A549 (cell line): ENCODE data around the gene TMEM271. TPM values are rescaled to one million over a fixed set of nuclear protein-coding genes. Genes with fewer than 3 reads are reported as not detected.

Experiments used
- ATAC-seq, 2 experiments: fragments of 200-7000 bp in 1 of 2; fragments of >200 bp in 1 of 2; cut with Nextera tagmentation in 1 of 2; cut with Tn5 transposase in 1 of 2; 3 replicates each; pipeline versions ENCODE4 v1.8.0 to v1.9.1; 2018 to 2020; ENCODE audit warnings: mild to moderate bottlenecking in 1 of 2, moderate library complexity in 1 of 2
- CTCF ChIA-PET: fragments of 300-600 bp; sonication (Branson Sonifier 250); formaldehyde crosslinking; extraction: SDS; loops from one replicate; lab custom pipeline; 2021; ENCODE audit warnings: antibody characterized with exemption, inconsistent platforms; lab: Yijun Ruan, JAX
- POLR2A ChIA-PET: fragments of 350-600 bp; formaldehyde crosslinking; extraction: SDS; loops from one replicate; lab custom pipeline; 2021; ENCODE audit warnings: antibody characterized with exemption, inconsistent platforms; lab: Yijun Ruan, JAX
- DNase-seq, 2 experiments: peaks; one replicate each; pipeline versions ENCODE4 v3.0.0 to v3.0.0-alpha.2; 2011 to 2016; ENCODE audit warnings: low read depth in 1 of 2, low spot score in 1 of 2
- FAIRE-seq: peaks from 2 replicates; lab custom pipeline; 2011; peaks lifted over from hg19 to GRCh38; lab: Jason Lieb, UNC
- H3K27ac ChIP-seq, 2 experiments: fragments of >200 bp; sonication (Bioruptor Twin); formaldehyde crosslinking; 3 replicates each; pipeline ENCODE4 v1.5.1; 2016 to 2017
- H3K4me1 ChIP-seq: fragments of >200 bp; sonication (Bioruptor Twin); formaldehyde crosslinking; 3 replicates; pipeline ENCODE4 v1.6.1; 2016
- H3K4me2 ChIP-seq: fragments of >200 bp; sonication (Bioruptor Twin); formaldehyde crosslinking; 3 replicates; pipeline ENCODE4 v1.6.1; 2016
- H3K4me3 ChIP-seq: fragments of >200 bp; sonication (Bioruptor Twin); formaldehyde crosslinking; 3 replicates; pipeline ENCODE4 v1.5.1; 2016
- H3K9me3 ChIP-seq: fragments of >200 bp; sonication (Bioruptor Twin); formaldehyde crosslinking; 3 replicates; pipeline ENCODE4 v1.6.1; 2016
- BHLHE40 ChIP-seq: IDR thresholded peaks from 2 replicates; pipeline ENCODE4 v1.6.1; 2012; ENCODE audit warnings: low read depth, low read length, inconsistent platforms
- CBX8 ChIP-seq: fragments of 200-600 bp; sonication (generic); IDR thresholded peaks from 2 replicates; pipeline ENCODE4 v1.6.1; 2016
- CHD2 ChIP-seq: fragments of 150-350 bp; IDR thresholded peaks from 2 replicates; pipeline ENCODE4 v1.6.1; 2014; ENCODE audit warnings: low read length; ENCODE audit not compliant: partially characterized antibody
- CHD4 ChIP-seq: fragments of 200-600 bp; sonication (generic); IDR thresholded peaks from 2 replicates; pipeline ENCODE4 v1.6.1; 2016; ENCODE audit warnings: antibody characterized with exemption, mild to moderate bottlenecking, borderline replicate concordance
- EHMT2 ChIP-seq: fragments of 200-600 bp; sonication (generic); IDR thresholded peaks from 2 replicates; pipeline ENCODE4 v1.6.1; 2016; ENCODE audit warnings: antibody characterized with exemption, low read depth, mild to moderate bottlenecking, moderate library complexity
- FOSB ChIP-seq: fragments of 250-450 bp; sonication (Bioruptor Pico); IDR thresholded peaks from 2 replicates; pipeline ENCODE4 v1.5.0; 2020; ENCODE audit warnings: mild to moderate bottlenecking, moderate library complexity
- FOXS1 ChIP-seq: fragments of 250-450 bp; sonication (Bioruptor Pico); IDR thresholded peaks from 2 replicates; pipeline ENCODE4 v1.5.0; 2020; ENCODE audit warnings: mild to moderate bottlenecking, moderate library complexity
- HOXB13 ChIP-seq: fragments of 250-450 bp; sonication (Bioruptor Pico); IDR thresholded peaks from 2 replicates; pipeline ENCODE4 v1.5.0; 2020; ENCODE audit warnings: low read depth, mild to moderate bottlenecking, moderate library complexity
- HOXB5 ChIP-seq: fragments of 250-450 bp; sonication (Bioruptor Pico); IDR thresholded peaks from 2 replicates; pipeline ENCODE4 v1.5.0; 2020; ENCODE audit warnings: mild to moderate bottlenecking, moderate library complexity
- JUN ChIP-seq, 2 experiments: fragments of >200 bp; sonication (Bioruptor Twin); formaldehyde crosslinking; IDR thresholded peaks; 2 replicates in 1 of 2; 3 replicates in 1 of 2; pipeline ENCODE4 v1.6.1; 2016 to 2017
- JUNB ChIP-seq: fragments of >200 bp; sonication (Bioruptor Twin); formaldehyde crosslinking; IDR thresholded peaks from 2 replicates; pipeline ENCODE4 v1.6.1; 2016
- KDM1A ChIP-seq: fragments of 200-600 bp; sonication (generic); IDR thresholded peaks from 2 replicates; pipeline ENCODE4 v1.6.1; 2016; ENCODE audit warnings: low read depth, mild to moderate bottlenecking
- KDM5A ChIP-seq: fragments of 200-600 bp; sonication (generic); IDR thresholded peaks from 2 replicates; pipeline ENCODE4 v1.6.1; 2016; ENCODE audit warnings: antibody characterized with exemption, mild to moderate bottlenecking
- NFE2L2 ChIP-seq: fragments of 150-350 bp; conservative IDR thresholded peaks from 2 replicates; pipeline ENCODE4 v1.6.1; 2014; ENCODE audit warnings: low read length
- RCOR1 ChIP-seq: fragments of 150-350 bp; IDR thresholded peaks from 2 replicates; pipeline ENCODE4 v1.6.1; 2014; ENCODE audit warnings: antibody characterized with exemption, low read length, low read depth
- RNF2 ChIP-seq: fragments of 200-600 bp; sonication (generic); IDR thresholded peaks from 2 replicates; pipeline ENCODE4 v1.6.1; 2016; ENCODE audit warnings: low read depth, mild to moderate bottlenecking, antibody characterized with exemption, moderate library complexity, borderline replicate concordance
- SMC3 ChIP-seq: fragments of >200 bp; sonication (Bioruptor Twin); formaldehyde crosslinking; IDR thresholded peaks from 3 replicates; pipeline ENCODE4 v1.6.1; 2018; ENCODE audit warnings: inconsistent platforms
- TP53 ChIP-seq: fragments of 250-450 bp; sonication (Bioruptor Pico); IDR thresholded peaks from 2 replicates; pipeline ENCODE4 v1.5.0; 2021; ENCODE audit warnings: mild to moderate bottlenecking, moderate library complexity
- ZFP36 ChIP-seq: fragments of 450-650 bp; IDR thresholded peaks from 2 replicates; pipeline ENCODE4 v1.6.1; 2014; ENCODE audit warnings: borderline replicate concordance; ENCODE audit not compliant: partially characterized antibody
- WGBS: methylation state at CpG from one replicate; pipeline ENCODE4 v1.1.6; 2017; ENCODE audit errors: missing lambda C conversion rate; 5-methylcytosine and 5-hydroxymethylcytosine counted together
- polyA plus RNA-seq, 4 experiments: library from polyadenylated mRNA; depleted of rRNA in 3 of 4; stranded (reverse); fragments of >200 nt; fragmentation: RNase III in 1 of 4; extraction: RNeasy Plus Mini Kit Qiagen cat#74134 plus additional on column Dnase treatment in 1 of 4; gene quantifications; 2 replicates in 3 of 4; 3 replicates in 1 of 4; pipeline ENCODE4 v1.2.3, GENCODE V29; 2011 to 2017
- TF ChIP-seq, protein P1 (sequence below): IDR thresholded peaks from 2 replicates; pipeline ENCODE4 v1.6.1; 2012
- TF ChIP-seq, protein P2 (sequence below): fragments of >200 bp; sonication (Bioruptor Twin); formaldehyde crosslinking; IDR thresholded peaks from 3 replicates; pipeline ENCODE4 v1.6.1; 2016
- TF ChIP-seq, protein P3 (sequence below): IDR thresholded peaks from 2 replicates; pipeline ENCODE4 v1.6.1; 2012; ENCODE audit warnings: low read depth, borderline replicate concordance
- TF ChIP-seq, protein P4 (sequence below): fragments of 250-450 bp; sonication (Bioruptor Pico); IDR thresholded peaks from 2 replicates; pipeline ENCODE4 v1.5.0; 2020; ENCODE audit warnings: low read depth, mild to moderate bottlenecking, moderate library complexity

The TMEM271 gene
- polyA plus RNA-seq, 2 of the 4 experiments (the other 2 are of a cell fraction), result not detected

DNA sequence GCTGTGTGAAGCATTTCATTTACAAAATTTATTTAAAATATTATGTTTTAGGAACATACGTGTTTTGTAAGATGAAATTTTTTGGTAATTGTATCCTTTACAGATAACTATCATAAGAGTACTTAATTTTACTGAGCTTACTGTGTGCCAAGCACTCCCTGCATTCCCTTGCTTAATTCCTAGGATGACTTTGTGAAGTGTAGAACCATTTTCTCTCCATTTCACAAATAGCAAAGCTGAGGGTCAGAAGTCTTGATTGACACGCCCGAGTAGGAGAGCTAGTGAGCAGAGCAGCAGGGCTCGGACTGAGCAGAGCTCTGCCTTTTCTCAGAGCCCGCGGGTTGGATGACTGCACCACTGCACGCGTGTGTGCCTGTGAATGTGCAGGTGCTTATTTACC is 46.5 kb downstream of the TMEM271 start:
- ATAC-seq, result no peak
- no peak for DNase-seq
- TF ChIP-seq EHMT2 (no peak), NFE2L2 (no peak), BHLHE40 (no peak)
- TF ChIP-seq, all 56 proteins: peak for 0
- Histone ChIP-seq H3K4me2 (no peak overlapping the region), H3K27ac (no peak overlapping the region), H3K4me1 (no peaks in the 10 kb centered on the region), H3K4me3 (no peak overlapping the region), H3K9me3 (peaks cover 4% of the 10 kb centered on the region; the same call in 1 of the 3 replicates)
- WGBS, result 100% methylated on average over 5 of the region's 8 CpGs
- no peak for FAIRE-seq
- ChIA-PET CTCF (no interaction called here), POLR2A (no interaction called here)

DNA sequence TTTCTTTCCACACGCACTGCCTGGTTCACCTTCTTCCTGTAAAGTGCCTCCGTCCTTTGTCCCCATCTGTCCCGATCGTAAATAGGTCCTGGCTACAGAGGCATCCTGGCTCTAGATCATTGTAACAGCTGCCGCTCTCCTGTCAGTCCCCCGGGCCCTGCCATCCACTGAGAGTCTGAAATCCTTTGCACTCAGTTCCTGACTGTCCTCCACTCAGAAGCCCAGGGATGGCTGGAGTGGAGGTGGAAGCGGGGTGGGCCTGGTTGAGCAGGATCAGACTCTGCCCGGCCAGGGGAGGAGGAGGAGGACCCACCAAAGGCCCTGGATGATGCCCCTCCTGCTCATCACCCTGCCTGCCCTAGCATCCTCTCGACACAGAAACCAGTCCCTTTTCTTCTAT is 47.3 kb downstream of the TMEM271 start:
- DNase-seq, result no peak
- no peak overlapping the region for H3K27ac ChIP-seq
- H3K4me3 ChIP-seq, result no peak overlapping the region
- 97% methylated on average over 9 of the region's 9 CpGs for WGBS
- no peak for FAIRE-seq
- H3K4me1 ChIP-seq, result no peaks in the 10 kb centered on the region
- CTCF ChIA-PET, result no interaction called here
- no peak overlapping the region for H3K4me2 ChIP-seq
- TF ChIP-seq SMC3, result no peak
- TF ChIP-seq TP53, result no peak
- no peak for TF ChIP-seq RCOR1
- TF ChIP-seq CHD4, result no peak
- TF ChIP-seq CHD2, result no peak
- H3K9me3 ChIP-seq, result peaks cover 4% of the 10 kb centered on the region; the same call in 1 of the 3 replicates
- ATAC-seq, result no peak
- POLR2A ChIA-PET, result no interaction called here

DNA sequence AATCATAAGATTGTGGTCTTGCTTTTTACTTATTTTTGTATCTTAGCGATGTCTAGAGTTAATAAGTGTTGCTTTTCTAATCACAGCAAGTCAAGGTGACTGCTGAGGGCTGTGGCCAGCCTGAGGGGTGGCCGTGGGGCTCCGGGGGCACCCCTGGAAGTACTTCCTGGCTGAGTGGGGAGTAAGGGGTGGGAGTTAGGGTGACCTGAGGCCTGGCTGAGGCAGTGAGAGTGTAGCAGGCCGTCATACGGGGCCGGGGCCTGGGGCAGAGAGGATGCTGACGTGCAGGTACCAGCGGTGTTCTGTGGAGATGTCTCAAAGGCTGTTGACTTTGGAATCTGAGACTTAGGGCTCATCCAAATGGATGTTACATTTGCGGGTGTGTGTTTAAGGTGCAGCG is 47.8 kb downstream of the TMEM271 start:
- no peak for FAIRE-seq
- POLR2A ChIA-PET, result no interaction called here

DNA sequence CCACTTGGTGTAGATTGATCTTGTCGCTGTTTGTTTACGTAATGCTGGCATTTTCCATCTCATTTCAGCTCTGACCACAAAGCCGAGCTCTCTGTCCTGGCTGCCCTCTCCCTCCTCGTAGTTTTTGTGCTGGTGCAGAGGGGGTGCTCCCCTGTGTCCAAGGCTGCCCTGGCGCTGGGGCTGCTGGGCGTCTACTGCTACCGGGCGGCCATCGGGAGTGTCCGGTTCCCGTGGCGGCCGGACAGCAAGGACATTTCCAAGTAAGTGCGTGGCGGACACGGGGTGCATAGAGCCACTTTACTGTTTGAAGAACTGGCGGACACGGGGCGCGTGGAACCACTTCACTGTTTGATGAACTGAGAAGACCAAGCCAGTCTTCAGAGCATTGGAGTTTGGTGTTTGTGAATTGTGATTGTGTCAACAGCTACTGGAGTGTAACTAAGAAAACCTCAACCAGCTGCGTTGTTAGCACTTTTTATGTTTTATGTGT is 49.1 kb downstream of the TMEM271 start:
- H3K4me1 ChIP-seq, result no peaks in the 10 kb centered on the region
- ChIA-PET CTCF (no interaction called here), POLR2A (no interaction called here)
- H3K4me3 ChIP-seq, result no peak overlapping the region
- no peak for TF ChIP-seq RNF2
- TF ChIP-seq HOXB13 (CRISPR knock-in tag), result no peak
- no peak for TF ChIP-seq HOXB5 (CRISPR knock-in tag)
- no peak for TF ChIP-seq CBX8
- TF ChIP-seq KDM1A, result no peak
- no peak for TF ChIP-seq RCOR1
- TF ChIP-seq, protein P1, sequence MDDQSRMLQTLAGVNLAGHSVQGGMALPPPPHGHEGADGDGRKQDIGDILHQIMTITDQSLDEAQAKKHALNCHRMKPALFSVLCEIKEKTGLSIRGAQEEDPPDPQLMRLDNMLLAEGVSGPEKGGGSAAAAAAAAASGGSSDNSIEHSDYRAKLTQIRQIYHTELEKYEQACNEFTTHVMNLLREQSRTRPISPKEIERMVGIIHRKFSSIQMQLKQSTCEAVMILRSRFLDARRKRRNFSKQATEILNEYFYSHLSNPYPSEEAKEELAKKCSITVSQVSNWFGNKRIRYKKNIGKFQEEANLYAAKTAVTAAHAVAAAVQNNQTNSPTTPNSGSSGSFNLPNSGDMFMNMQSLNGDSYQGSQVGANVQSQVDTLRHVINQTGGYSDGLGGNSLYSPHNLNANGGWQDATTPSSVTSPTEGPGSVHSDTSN, result no peak
- TF ChIP-seq KDM5A, result no peak
- TF ChIP-seq SMC3, result no peak
- TF ChIP-seq, protein P2, sequence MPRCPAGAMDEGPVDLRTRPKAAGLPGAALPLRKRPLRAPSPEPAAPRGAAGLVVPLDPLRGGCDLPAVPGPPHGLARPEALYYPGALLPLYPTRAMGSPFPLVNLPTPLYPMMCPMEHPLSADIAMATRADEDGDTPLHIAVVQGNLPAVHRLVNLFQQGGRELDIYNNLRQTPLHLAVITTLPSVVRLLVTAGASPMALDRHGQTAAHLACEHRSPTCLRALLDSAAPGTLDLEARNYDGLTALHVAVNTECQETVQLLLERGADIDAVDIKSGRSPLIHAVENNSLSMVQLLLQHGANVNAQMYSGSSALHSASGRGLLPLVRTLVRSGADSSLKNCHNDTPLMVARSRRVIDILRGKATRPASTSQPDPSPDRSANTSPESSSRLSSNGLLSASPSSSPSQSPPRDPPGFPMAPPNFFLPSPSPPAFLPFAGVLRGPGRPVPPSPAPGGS, result no peak
- TF ChIP-seq FOXS1 (CRISPR knock-in tag), result no peak
- TF ChIP-seq, protein P3, sequence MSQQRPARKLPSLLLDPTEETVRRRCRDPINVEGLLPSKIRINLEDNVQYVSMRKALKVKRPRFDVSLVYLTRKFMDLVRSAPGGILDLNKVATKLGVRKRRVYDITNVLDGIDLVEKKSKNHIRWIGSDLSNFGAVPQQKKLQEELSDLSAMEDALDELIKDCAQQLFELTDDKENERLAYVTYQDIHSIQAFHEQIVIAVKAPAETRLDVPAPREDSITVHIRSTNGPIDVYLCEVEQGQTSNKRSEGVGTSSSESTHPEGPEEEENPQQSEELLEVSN, result no peak
- no peak overlapping the region for H3K27ac ChIP-seq
- H3K4me2 ChIP-seq, result no peak overlapping the region
- DNase-seq (no peak), ATAC-seq (no peak), FAIRE-seq (no peak)
- 98% methylated on average over 13 of the region's 21 CpGs for WGBS
- H3K9me3 ChIP-seq, result no peaks in the 10 kb centered on the region; the same call in 2 of the 3 replicates

More for the DNA sequence above, 47.8 kb downstream of the TMEM271 start:
- WGBS, result 98% methylated on average over 10 of the region's 10 CpGs
- CTCF ChIA-PET, result no interaction called here
- H3K27ac ChIP-seq, result no peak overlapping the region
- ATAC-seq (no peak), DNase-seq (no peak)
- no peak for TF ChIP-seq FOSB (CRISPR knock-in tag)
- TF ChIP-seq ZFP36, result no peak
- no peak for TF ChIP-seq JUNB
- TF ChIP-seq, protein P4, sequence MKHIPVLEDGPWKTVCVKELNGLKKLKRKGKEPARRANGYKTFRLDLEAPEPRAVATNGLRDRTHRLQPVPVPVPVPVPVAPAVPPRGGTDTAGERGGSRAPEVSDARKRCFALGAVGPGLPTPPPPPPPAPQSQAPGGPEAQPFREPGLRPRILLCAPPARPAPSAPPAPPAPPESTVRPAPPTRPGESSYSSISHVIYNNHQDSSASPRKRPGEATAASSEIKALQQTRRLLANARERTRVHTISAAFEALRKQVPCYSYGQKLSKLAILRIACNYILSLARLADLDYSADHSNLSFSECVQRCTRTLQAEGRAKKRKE (CRISPR knock-in tag), result no peak
- no peak for TF ChIP-seq JUN (IDR thresholded peaks at IDR 0.05)
- H3K4me1 ChIP-seq, result no peaks in the 10 kb centered on the region
- H3K9me3 ChIP-seq, result peaks cover 3% of the 10 kb centered on the region; the same call in 1 of the 3 replicates
- H3K4me3 ChIP-seq, result no peak overlapping the region
- no peak overlapping the region for H3K4me2 ChIP-seq
